ENCODE measurements around the gene POLR1A. TPM values are rescaled to one million over a fixed set of nuclear protein-coding genes. Genes with fewer than 3 reads are reported as not detected.
A peak's percentile ranks its signal among the peaks of the same experiment; 100 is the strongest.

Gene POLR1A
- total RNA-seq, 4 donors from 2014 or later, result 10.9 to 38.8 (median 17.7) TPM

DNA sequence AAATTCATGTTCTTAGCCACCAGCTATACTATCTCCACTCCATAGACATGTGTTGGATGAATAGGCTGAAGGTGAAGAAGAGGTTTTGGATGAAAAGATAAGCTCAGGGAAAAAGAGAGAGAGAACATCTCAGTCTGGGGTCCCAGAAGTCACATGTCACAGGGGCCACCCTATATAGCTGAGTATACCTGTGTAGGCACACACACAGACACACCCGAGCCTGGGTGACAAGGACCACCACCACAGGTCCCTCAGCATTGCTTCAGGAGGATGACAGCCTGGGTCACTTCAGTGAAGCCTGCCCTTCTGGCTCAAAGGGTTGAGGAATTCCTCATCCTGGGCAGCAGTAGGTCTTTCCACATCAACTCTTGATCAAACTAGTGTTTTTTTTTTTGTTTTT lies 56.2 kb downstream of the POLR1A start:
- H3K4me3 ChIP-seq, result no peak overlapping the region
- intact Hi-C loops (cut with DNase I; ENCODE audit: low total_unique reads), result no loop called here
- H3K4me1 ChIP-seq, result peaks cover 0 to 8% of the 10 kb centered on the region in 2 donors
- DNase-seq, result peak in 1 of 2 donors; percentile 12
- H3K9me3 ChIP-seq, result no peaks in the 10 kb centered on the region
- no peak for TF ChIP-seq POLR2A (IDR thresholded peaks at IDR 0.05)
- TF ChIP-seq, protein P1, sequence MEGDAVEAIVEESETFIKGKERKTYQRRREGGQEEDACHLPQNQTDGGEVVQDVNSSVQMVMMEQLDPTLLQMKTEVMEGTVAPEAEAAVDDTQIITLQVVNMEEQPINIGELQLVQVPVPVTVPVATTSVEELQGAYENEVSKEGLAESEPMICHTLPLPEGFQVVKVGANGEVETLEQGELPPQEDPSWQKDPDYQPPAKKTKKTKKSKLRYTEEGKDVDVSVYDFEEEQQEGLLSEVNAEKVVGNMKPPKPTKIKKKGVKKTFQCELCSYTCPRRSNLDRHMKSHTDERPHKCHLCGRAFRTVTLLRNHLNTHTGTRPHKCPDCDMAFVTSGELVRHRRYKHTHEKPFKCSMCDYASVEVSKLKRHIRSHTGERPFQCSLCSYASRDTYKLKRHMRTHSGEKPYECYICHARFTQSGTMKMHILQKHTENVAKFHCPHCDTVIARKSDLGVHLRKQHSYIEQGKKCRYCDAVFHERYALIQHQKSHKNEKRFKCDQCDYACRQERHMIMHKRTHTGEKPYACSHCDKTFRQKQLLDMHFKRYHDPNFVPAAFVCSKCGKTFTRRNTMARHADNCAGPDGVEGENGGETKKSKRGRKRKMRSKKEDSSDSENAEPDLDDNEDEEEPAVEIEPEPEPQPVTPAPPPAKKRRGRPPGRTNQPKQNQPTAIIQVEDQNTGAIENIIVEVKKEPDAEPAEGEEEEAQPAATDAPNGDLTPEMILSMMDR (IDR thresholded peaks at IDR 0.05), result no peak
- H3K27ac ChIP-seq, result peak overlapping the region; percentile 72 to 85
- H3K27me3 ChIP-seq, result no peaks in the 10 kb centered on the region
- H3K36me3 ChIP-seq, result no peaks in the 10 kb centered on the region

GRCh38 chr2:86048888-86049287 lies 56.8 kb downstream of the POLR1A start:
- Histone ChIP-seq H3K27ac (peak overlapping the region; percentile 72 to 85), H3K9me3 (no peaks in the 10 kb centered on the region), H3K36me3 (no peaks in the 10 kb centered on the region), H3K4me1 (peaks cover 0 to 8% of the 10 kb centered on the region in 2 donors), H3K4me3 (no peak overlapping the region), H3K27me3 (no peaks in the 10 kb centered on the region)
- DNase-seq, result peak; percentile 82 to 88
- intact Hi-C loops (cut with DNase I; ENCODE audit: low total_unique reads), result no loop called here
- no peak for TF ChIP-seq POLR2A (IDR thresholded peaks at IDR 0.05)
- TF ChIP-seq, protein P1 (IDR thresholded peaks at IDR 0.05), result no peak

GRCh38 chr2:86048383-86048701 lies 57.3 kb downstream of the POLR1A start:
- Histone ChIP-seq H3K27me3 (no peaks in the 10 kb centered on the region), H3K36me3 (no peaks in the 10 kb centered on the region), H3K27ac (peak overlapping the region; percentile 72 to 85), H3K9me3 (no peaks in the 10 kb centered on the region), H3K4me3 (no peak overlapping the region), H3K4me1 (peaks cover 0 to 8% of the 10 kb centered on the region in 2 donors)
- intact Hi-C loops (cut with DNase I; ENCODE audit: low total_unique reads), result no loop called here
- TF ChIP-seq, protein P1 (IDR thresholded peaks at IDR 0.05), result no peak
- no peak for TF ChIP-seq POLR2A (IDR thresholded peaks at IDR 0.05)
- DNase-seq, result no peak

DNA sequence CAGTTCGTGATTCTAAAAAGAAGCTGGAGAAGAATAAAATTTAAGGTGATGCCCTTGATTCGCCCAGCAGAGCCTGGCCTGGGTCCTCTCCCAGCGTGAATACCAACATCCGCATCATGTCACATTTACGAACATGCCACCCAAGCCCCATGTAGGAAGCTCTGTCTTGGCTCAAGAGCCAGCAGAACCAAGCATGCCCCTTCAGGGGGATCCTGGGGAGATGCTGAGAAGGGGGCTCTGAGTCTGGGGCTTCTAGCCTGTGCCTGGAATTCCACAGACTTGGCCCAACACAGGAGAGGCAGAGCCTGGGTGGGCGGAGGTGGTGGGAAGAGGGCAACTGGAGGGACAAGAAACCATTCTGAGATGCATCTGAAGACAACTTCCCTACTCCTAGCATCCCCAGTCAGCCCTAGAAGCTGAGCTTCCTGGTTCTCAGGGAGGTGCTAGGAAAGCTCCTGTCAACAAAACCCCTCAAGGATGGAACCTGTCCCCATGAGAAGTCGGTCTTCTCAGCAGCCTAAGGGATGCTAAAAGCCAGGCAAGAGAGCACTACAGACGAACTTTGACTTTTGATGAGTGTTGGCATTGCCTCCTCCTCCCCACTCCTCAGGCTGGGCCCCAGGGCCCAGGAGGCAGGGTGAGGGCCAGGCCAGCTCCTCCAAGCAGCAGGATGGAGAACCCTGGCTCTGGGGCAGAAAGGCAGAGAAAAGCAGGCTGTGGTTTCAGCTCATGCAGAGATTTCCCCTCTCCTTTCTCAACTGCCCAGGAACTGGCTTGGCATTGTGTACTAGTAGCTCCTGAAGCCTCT lies 57.9 kb downstream of the POLR1A start:
- TF ChIP-seq POLR2A (IDR thresholded peaks at IDR 0.05), result no peak
- TF ChIP-seq, protein P1 (IDR thresholded peaks at IDR 0.05), result no peak
- no peaks in the 10 kb centered on the region for H3K27me3 ChIP-seq
- no peaks in the 10 kb centered on the region for H3K36me3 ChIP-seq
- peak overlapping the region; percentile 72 to 85 for H3K27ac ChIP-seq
- DNase-seq, result no peak
- no peaks in the 10 kb centered on the region for H3K9me3 ChIP-seq
- H3K4me3 ChIP-seq, result no peak overlapping the region
- intact Hi-C loops (cut with DNase I; ENCODE audit: low total_unique reads), result no loop called here
- peaks cover 0 to 8% of the 10 kb centered on the region in 2 donors for H3K4me1 ChIP-seq

DNA sequence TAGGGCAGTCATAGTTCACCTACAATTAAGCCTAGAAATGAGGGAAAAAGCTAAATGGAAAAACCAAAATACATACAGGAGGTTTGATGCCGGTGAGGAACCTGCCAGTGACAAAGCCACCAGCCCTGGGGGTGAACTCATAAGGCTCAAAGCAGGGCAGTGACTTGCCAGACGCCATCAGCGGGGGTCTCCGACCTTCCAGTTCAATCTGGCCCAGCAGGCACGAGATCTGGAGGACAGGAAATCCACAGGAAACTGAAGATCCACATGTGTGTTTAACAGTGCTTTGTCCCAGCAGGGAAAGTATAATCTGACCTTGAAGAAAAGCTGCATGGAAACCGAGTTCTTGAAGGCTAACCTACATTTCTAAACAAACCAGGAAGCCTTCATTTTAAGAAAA lies 60.1 kb downstream of the POLR1A start:
- TF ChIP-seq, protein P1 (IDR thresholded peaks at IDR 0.05), result no peak
- no peak for TF ChIP-seq POLR2A (IDR thresholded peaks at IDR 0.05)
- Histone ChIP-seq H3K36me3 (no peaks in the 10 kb centered on the region), H3K9me3 (no peaks in the 10 kb centered on the region), H3K4me1 (peaks cover 0 to 8% of the 10 kb centered on the region in 2 donors), H3K4me3 (no peak overlapping the region), H3K27ac (no peak overlapping the region), H3K27me3 (no peaks in the 10 kb centered on the region)
- DNase-seq, result peak in 1 of 2 donors; percentile 4
- intact Hi-C loops (cut with DNase I; ENCODE audit: low total_unique reads), result no loop called here
